ENCODE data around the gene PFN3.

GRCh38 chr5:177405805-177406204 is 5.3 kb upstream of the PFN3 start:
- no peak for TF ChIP-seq EZH2phosphoT487 (IDR thresholded peaks at IDR 0.05; ENCODE audit: borderline replicate concordance, low read depth, low read length)
- TF ChIP-seq CTCF (conservative IDR thresholded peaks at IDR 0.05; ENCODE audit: low read length), result no peak
